ENCODE measurements around the gene DTWD2. TPM values are rescaled to one million over a fixed set of nuclear protein-coding genes. Genes with fewer than 3 reads are reported as not detected.
"Not testable (repeated sequence)": the region's sequence is repeated elsewhere in the genome, so short reads cannot be mapped to it uniquely, and the experiment has no call there.

DTWD2 gene
- polyA plus RNA-seq, 1 donor from 2014 or later, result 3.3 TPM

DNA sequence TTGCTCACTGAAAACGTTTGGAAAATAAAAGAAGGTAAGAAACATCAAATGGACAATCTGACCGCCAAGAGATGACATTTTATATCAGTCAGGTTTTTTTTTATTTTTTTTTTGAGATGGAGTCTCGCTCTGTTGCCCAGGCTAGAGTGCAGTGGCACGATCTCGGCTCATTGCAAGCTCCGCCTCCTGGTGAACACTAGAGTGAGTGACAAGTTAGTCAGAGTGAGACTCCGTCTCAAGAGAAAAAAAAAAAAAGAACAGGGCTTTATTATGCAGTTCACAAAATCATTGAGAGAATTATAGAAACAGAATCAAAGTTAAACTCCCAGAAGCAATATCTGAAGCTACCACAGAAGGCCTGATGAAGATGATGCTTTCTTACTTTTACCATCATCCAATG, 70.1 kb downstream of the DTWD2 start:
- no peak overlapping the region for H2AFZ ChIP-seq (ENCODE audit: low read depth, low read length)
- H3K4me3 ChIP-seq (ENCODE audit: low read length), result no peak overlapping the region
- H3K9ac ChIP-seq (ENCODE audit: low read length), result no peak overlapping the region
- no peaks in the 10 kb centered on the region for H4K20me1 ChIP-seq (ENCODE audit: insufficient read depth)
- no peaks in the 10 kb centered on the region for H3K79me2 ChIP-seq (replicated peaks; ENCODE audit: insufficient read depth, low read length)
- no peaks in the 10 kb centered on the region for H3K27me3 ChIP-seq (ENCODE audit: insufficient read depth, low read depth, low read length)
- H3K9me3 ChIP-seq (ENCODE audit: low read length), result no peaks in the 10 kb centered on the region
- H3F3A ChIP-seq (ENCODE audit: insufficient read depth, low read length, poor library complexity, severe bottlenecking), result no peaks in the 10 kb centered on the region
- TF ChIP-seq, protein P1, sequence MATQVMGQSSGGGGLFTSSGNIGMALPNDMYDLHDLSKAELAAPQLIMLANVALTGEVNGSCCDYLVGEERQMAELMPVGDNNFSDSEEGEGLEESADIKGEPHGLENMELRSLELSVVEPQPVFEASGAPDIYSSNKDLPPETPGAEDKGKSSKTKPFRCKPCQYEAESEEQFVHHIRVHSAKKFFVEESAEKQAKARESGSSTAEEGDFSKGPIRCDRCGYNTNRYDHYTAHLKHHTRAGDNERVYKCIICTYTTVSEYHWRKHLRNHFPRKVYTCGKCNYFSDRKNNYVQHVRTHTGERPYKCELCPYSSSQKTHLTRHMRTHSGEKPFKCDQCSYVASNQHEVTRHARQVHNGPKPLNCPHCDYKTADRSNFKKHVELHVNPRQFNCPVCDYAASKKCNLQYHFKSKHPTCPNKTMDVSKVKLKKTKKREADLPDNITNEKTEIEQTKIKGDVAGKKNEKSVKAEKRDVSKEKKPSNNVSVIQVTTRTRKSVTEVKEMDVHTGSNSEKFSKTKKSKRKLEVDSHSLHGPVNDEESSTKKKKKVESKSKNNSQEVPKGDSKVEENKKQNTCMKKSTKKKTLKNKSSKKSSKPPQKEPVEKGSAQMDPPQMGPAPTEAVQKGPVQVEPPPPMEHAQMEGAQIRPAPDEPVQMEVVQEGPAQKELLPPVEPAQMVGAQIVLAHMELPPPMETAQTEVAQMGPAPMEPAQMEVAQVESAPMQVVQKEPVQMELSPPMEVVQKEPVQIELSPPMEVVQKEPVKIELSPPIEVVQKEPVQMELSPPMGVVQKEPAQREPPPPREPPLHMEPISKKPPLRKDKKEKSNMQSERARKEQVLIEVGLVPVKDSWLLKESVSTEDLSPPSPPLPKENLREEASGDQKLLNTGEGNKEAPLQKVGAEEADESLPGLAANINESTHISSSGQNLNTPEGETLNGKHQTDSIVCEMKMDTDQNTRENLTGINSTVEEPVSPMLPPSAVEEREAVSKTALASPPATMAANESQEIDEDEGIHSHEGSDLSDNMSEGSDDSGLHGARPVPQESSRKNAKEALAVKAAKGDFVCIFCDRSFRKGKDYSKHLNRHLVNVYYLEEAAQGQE (IDR thresholded peaks at IDR 0.05; ENCODE audit: borderline replicate concordance), result no peak
- TF ChIP-seq EZH2 (IDR thresholded peaks at IDR 0.05; ENCODE audit: borderline replicate concordance, insufficient read depth, low read length, poor library complexity, severe bottlenecking), result no peak
- TF ChIP-seq, protein P2, sequence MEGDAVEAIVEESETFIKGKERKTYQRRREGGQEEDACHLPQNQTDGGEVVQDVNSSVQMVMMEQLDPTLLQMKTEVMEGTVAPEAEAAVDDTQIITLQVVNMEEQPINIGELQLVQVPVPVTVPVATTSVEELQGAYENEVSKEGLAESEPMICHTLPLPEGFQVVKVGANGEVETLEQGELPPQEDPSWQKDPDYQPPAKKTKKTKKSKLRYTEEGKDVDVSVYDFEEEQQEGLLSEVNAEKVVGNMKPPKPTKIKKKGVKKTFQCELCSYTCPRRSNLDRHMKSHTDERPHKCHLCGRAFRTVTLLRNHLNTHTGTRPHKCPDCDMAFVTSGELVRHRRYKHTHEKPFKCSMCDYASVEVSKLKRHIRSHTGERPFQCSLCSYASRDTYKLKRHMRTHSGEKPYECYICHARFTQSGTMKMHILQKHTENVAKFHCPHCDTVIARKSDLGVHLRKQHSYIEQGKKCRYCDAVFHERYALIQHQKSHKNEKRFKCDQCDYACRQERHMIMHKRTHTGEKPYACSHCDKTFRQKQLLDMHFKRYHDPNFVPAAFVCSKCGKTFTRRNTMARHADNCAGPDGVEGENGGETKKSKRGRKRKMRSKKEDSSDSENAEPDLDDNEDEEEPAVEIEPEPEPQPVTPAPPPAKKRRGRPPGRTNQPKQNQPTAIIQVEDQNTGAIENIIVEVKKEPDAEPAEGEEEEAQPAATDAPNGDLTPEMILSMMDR (IDR thresholded peaks at IDR 0.05; ENCODE audit: poor library complexity, severe bottlenecking), result no peak
- TF ChIP-seq RAD21 (conservative IDR thresholded peaks at IDR 0.05), result no peak
- no peak for TF ChIP-seq EP300 (conservative IDR thresholded peaks at IDR 0.05; ENCODE audit: poor library complexity, severe bottlenecking)
- no peak for TF ChIP-seq POLR2AphosphoS5 (IDR thresholded peaks at IDR 0.05)
- no peak for TF ChIP-seq MXI1 (conservative IDR thresholded peaks at IDR 0.05; ENCODE audit: poor library complexity, severe bottlenecking)
- TF ChIP-seq TAF1 (IDR thresholded peaks at IDR 0.05; ENCODE audit: low read depth), result no peak
- TF ChIP-seq SMC3 (conservative IDR thresholded peaks at IDR 0.05; ENCODE audit: poor library complexity), result no peak
- no peaks in the 10 kb centered on the region for H3K9me2 ChIP-seq (ENCODE audit: insufficient read depth, low read length)
- no peak overlapping the region for H3K27ac ChIP-seq (ENCODE audit: low read length)
- H3K4me2 ChIP-seq (ENCODE audit: low read length), result no peak overlapping the region
- H3K36me3 ChIP-seq (ENCODE audit: insufficient read depth, low read length), result no peaks in the 10 kb centered on the region

DNA sequence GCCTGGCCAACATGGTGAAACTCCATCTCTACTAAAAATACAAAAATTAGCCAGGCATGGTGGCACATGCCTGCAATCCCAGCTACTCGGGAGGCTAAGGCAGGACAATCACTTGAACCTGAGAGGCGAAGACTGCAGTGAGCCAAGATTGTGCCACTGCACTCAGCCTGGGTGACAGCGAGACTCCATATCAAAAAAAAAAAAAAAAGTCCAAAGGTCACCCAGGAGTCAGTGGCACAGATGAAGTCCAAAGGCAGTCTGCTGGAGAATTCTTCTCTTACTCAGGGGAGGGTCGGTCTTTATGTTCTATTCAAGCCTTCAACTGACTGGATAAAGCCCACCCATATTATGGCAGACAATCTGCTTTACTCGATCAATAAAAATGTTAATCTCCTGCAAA, 80.8 kb downstream of the DTWD2 start:
- not testable (repeated sequence) for H3K27ac ChIP-seq (ENCODE audit: low read length); H3K9me3 ChIP-seq (ENCODE audit: low read length); H4K20me1 ChIP-seq (ENCODE audit: insufficient read depth); H3K4me2 ChIP-seq (ENCODE audit: low read length); H3K9ac ChIP-seq (ENCODE audit: low read length); H3K27me3 ChIP-seq (ENCODE audit: insufficient read depth, low read depth, low read length); H3K79me2 ChIP-seq (replicated peaks; ENCODE audit: insufficient read depth, low read length); H3K36me3 ChIP-seq (ENCODE audit: insufficient read depth, low read length); H2AFZ ChIP-seq (ENCODE audit: low read depth, low read length); H3F3A ChIP-seq (ENCODE audit: insufficient read depth, low read length, poor library complexity, severe bottlenecking); H3K9me2 ChIP-seq (ENCODE audit: insufficient read depth, low read length); H3K4me3 ChIP-seq (ENCODE audit: low read length)

DNA sequence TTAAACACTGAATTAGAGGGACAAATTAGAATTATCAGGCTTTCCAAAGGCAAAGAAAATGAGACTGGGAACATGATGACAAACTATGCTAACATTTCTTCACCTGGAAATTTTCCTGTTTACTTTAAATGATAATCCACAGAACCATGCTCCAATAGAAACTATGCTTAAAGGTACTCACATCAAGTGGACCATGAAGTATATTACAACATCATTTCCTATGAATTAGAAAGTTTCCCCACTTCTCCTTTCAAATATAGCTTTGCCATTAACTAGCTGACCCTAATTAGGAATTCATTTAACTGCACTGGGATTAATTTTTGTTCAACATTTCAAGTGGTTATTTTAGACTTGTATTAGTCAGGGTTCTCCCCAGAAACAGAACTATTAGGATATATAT, 81.4 kb downstream of the DTWD2 start:
- no peak overlapping the region for H3K4me2 ChIP-seq (ENCODE audit: low read length)
- no peak overlapping the region for H3K27ac ChIP-seq (ENCODE audit: low read length)
- no peaks in the 10 kb centered on the region for H3K9me2 ChIP-seq (ENCODE audit: insufficient read depth, low read length)
- no peak overlapping the region for H3K9ac ChIP-seq (ENCODE audit: low read length)
- no peaks in the 10 kb centered on the region for H3F3A ChIP-seq (ENCODE audit: insufficient read depth, low read length, poor library complexity, severe bottlenecking)
- no peaks in the 10 kb centered on the region for H3K36me3 ChIP-seq (ENCODE audit: insufficient read depth, low read length)
- no peaks in the 10 kb centered on the region for H3K79me2 ChIP-seq (replicated peaks; ENCODE audit: insufficient read depth, low read length)
- no peak overlapping the region for H2AFZ ChIP-seq (ENCODE audit: low read depth, low read length)
- no peaks in the 10 kb centered on the region for H3K9me3 ChIP-seq (ENCODE audit: low read length)
- no peaks in the 10 kb centered on the region for H3K27me3 ChIP-seq (ENCODE audit: insufficient read depth, low read depth, low read length)
- H3K4me3 ChIP-seq (ENCODE audit: low read length), result no peak overlapping the region
- TF ChIP-seq EP300 (conservative IDR thresholded peaks at IDR 0.05; ENCODE audit: poor library complexity, severe bottlenecking) (no peak), EZH2 (IDR thresholded peaks at IDR 0.05; ENCODE audit: borderline replicate concordance, insufficient read depth, low read length, poor library complexity, severe bottlenecking) (no peak), SMC3 (conservative IDR thresholded peaks at IDR 0.05; ENCODE audit: poor library complexity) (no peak), RAD21 (conservative IDR thresholded peaks at IDR 0.05) (no peak)
- TF ChIP-seq, protein P2 (IDR thresholded peaks at IDR 0.05; ENCODE audit: poor library complexity, severe bottlenecking), result no peak
- H4K20me1 ChIP-seq (ENCODE audit: insufficient read depth), result no peaks in the 10 kb centered on the region

All from neural cell (in vitro differentiated cells).